ENCODE results near the gene TEX51.

TEX51 gene

DNA sequence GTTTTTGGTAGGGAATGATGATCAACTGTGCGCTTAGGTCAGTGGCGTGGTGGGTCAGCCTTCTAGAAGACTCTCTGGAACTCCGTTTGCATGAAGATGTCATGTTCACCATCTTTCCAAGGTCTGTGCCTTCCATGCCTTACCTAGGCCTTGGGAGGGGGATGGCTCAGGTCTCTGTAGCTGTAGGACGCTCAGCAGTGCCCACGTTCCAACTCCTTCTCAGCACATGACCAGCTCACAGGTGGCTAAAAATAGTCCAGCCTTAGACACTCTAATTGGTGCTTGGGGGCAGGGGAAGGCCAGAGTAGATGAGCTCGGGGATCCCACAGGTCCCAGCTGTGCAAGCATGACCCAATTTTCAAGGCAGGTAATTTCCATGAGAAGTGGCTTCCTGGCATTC is 42.3 kb upstream of the TEX51 start:
- no peak for TF ChIP-seq CTCF (IDR thresholded peaks at IDR 0.05)

- TF ChIP-seq CTCF (IDR thresholded peaks at IDR 0.05): no peak
Measured at GRCh38 chr2:126857502-126857901, 41.2 kb upstream of the TEX51 start.

DNA sequence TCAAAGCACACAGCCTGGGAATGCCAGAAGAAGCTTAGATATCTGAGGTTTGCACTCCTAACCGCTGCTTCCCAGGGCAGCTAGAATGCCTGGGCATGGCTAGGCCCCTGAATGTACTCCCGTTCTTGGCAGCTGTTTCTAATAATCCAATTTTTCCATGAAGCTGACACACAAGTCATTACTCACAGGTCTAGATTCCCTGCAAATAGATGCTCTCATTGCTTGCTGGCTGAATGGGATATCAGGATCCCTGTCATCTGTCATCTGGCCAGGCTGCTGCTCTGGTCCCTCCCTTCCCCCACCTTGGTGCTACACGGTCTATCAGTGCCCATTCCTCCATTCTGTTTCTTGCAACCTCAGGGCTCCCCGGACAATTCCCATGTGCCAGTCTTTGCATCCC is 40.7 kb upstream of the TEX51 start:
- no peak for TF ChIP-seq CTCF (IDR thresholded peaks at IDR 0.05)

- TF ChIP-seq CTCF (IDR thresholded peaks at IDR 0.05): no peak
Measured at GRCh38 chr2:126858436-126858835, 40.3 kb upstream of the TEX51 start.

GRCh38 chr2:126858991-126859390 is 39.7 kb upstream of the TEX51 start:
- no peak for TF ChIP-seq CTCF (IDR thresholded peaks at IDR 0.05)

- TF ChIP-seq CTCF (IDR thresholded peaks at IDR 0.05): no peak
Measured at GRCh38 chr2:126859631-126860030, 39.1 kb upstream of the TEX51 start.

GRCh38 chr2:126860385-126860784 is 38.3 kb upstream of the TEX51 start:
- TF ChIP-seq CTCF (IDR thresholded peaks at IDR 0.05): no peak

- TF ChIP-seq CTCF (IDR thresholded peaks at IDR 0.05): no peak
Measured at GRCh38 chr2:126862730-126863129, 36.0 kb upstream of the TEX51 start.

All from LNCAP (cell line).